DOHH2 (cell line): ENCODE data around the gene CCDC28A.

Experiments used
- H3F3A ChIP-seq: fragments of 200-600 bp; sonication (generic), shearing (Covaris generic); 2 replicates; pipeline ENCODE4 v1.6.0; 2016; ENCODE audit warnings: antibody characterized with exemption, mild to moderate bottlenecking; ENCODE audit not compliant: control insufficient read depth, insufficient read depth
- H3K27ac ChIP-seq: fragments of 200-600 bp; sonication (generic); 2 replicates; pipeline ENCODE4 v1.5.1; 2014; ENCODE audit warnings: low read depth, mild to moderate bottlenecking, low read length, moderate library complexity
- H3K27me3 ChIP-seq: fragments of 200-600 bp; sonication (generic); 2 replicates; pipeline ENCODE4 v1.6.1; 2014; ENCODE audit warnings: mild to moderate bottlenecking, low read length, mixed read lengths; ENCODE audit not compliant: control insufficient read depth
- H3K36me3 ChIP-seq: fragments of 200-600 bp; sonication (generic); 2 replicates; pipeline ENCODE4 v1.6.1; 2014; ENCODE audit warnings: mild to moderate bottlenecking, low read length, moderate library complexity, mixed read lengths; ENCODE audit not compliant: control insufficient read depth
- H3K4me1 ChIP-seq: fragments of 200-600 bp; sonication (generic); 2 replicates; pipeline ENCODE4 v1.6.1; 2014; ENCODE audit warnings: mild to moderate bottlenecking, low read length, mixed read lengths; ENCODE audit not compliant: control insufficient read depth
- H3K4me2 ChIP-seq: fragments of 200-600 bp; sonication (generic); 2 replicates; pipeline ENCODE4 v1.6.0; 2014; ENCODE audit warnings: mild to moderate bottlenecking, low read length, moderate library complexity
- H3K4me3 ChIP-seq: fragments of 200-600 bp; sonication (generic); 2 replicates; pipeline ENCODE4 v1.5.1; 2014; ENCODE audit warnings: mild to moderate bottlenecking, low read length, mixed read lengths
- H3K79me2 ChIP-seq: fragments of 200-600 bp; sonication (generic); 2 replicates; pipeline ENCODE4 v1.6.1; 2014; ENCODE audit warnings: mild to moderate bottlenecking, low read length, mixed read lengths; ENCODE audit not compliant: control insufficient read depth
- H3K9me2 ChIP-seq: fragments of 200-600 bp; sonication (generic); replicated peaks from 2 replicates; pipeline ENCODE4 v1.6.1; 2014; ENCODE audit warnings: mild to moderate bottlenecking, low read length, mixed read lengths; ENCODE audit not compliant: control insufficient read depth
- H3K9me3 ChIP-seq: fragments of 200-600 bp; sonication (generic); 2 replicates; pipeline ENCODE4 v1.6.1; 2014; ENCODE audit warnings: antibody characterized with exemption, low read length, mixed read lengths; ENCODE audit not compliant: control insufficient read depth, insufficient read depth
- H4K20me1 ChIP-seq: fragments of 200-600 bp; sonication (generic); 2 replicates; pipeline ENCODE4 v1.6.0; 2014; ENCODE audit warnings: low read depth, mild to moderate bottlenecking, antibody characterized with exemption, low read length, moderate library complexity; ENCODE audit not compliant: control insufficient read depth, insufficient read depth
- EZH2phosphoT487 ChIP-seq: fragments of 200-600 bp; sonication (generic); IDR thresholded peaks from 2 replicates; pipeline ENCODE4 v1.6.1; 2017; ENCODE audit warnings: borderline replicate concordance, mild to moderate bottlenecking, antibody characterized with exemption, low read length, moderate library complexity, mixed read lengths
- TF ChIP-seq, protein P1 (sequence below): fragments of 200-600 bp; sonication (generic); IDR thresholded peaks from one replicate; pipeline ENCODE4 v1.5.1; 2014; ENCODE audit warnings: antibody characterized with exemption, mild to moderate bottlenecking, low read depth, low read length; ENCODE audit not compliant: poor library complexity, severe bottlenecking

The CCDC28A gene

DNA sequence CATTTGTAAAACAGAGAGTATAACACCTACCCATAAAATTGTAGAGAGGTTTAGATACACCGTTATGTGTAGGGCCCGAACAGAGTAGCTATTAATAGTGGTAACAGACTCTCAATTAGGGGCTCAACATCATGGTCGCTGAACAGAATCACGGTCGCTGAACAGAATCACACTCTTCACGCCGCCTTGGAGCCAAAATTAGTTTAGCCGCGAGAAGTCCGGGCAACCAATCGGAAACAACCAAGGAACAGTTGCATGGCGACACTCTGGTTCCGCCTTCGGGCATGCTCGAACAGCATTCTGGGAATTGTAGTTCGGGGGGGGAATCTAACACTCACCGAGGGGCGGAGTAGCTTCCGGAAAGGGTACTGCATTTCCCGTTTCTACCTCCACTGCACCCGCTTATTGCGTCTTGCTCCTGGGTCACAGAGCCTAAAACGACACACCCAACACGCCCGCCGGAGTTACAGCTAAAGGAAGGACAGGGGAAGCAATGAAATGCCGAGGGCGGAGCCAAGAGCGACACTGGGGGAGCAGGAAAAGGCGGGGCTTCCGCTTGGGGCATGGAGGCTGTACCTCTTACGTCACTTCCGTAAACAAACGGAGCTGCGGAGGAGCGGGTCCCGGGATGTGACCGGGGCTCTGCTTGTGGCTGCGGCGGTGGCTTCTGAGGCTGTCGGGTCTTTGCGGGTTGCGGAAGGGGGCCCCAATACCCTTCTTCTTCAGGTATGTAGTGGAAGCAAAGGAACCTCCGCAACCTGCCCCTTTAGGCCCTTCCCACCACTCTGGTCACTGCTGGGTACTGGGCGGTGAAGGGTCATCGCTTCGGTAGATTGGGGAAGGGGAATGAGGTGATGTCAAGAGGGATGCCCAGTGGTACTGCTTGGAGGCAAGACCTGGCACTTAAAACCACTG lies at the start of gene CCDC28A:
Gene CCDC28A (plus strand): TSS at position 593 of the 915 bp plus-strand sequence. CDS start 2,352 bp downstream, outside the sequence.
- no peaks in the 10 kb centered on the region for H4K20me1 ChIP-seq
- peak within 1 kb of the TSS; percentile 86 for H3K4me3 ChIP-seq
- peaks cover 18% of the 10 kb centered on the region for H3K4me1 ChIP-seq
- H3K9me3 ChIP-seq: no peaks in the 10 kb centered on the region
- no peaks in the 10 kb centered on the region for H3K27me3 ChIP-seq
- peak within 1 kb of the TSS; percentile 79 for H3K4me2 ChIP-seq
- H3K9me2 ChIP-seq: no peaks in the 10 kb centered on the region
- H3F3A ChIP-seq: peaks cover 2% of the 10 kb centered on the region; the same call in 1 of the 2 replicates
- H3K36me3 ChIP-seq: no peaks in the 10 kb centered on the region
- H3K79me2 ChIP-seq: peaks cover 18% of the 10 kb centered on the region
- H3K27ac ChIP-seq: peak within 1 kb of the TSS; percentile 83
- TF ChIP-seq, protein P1, sequence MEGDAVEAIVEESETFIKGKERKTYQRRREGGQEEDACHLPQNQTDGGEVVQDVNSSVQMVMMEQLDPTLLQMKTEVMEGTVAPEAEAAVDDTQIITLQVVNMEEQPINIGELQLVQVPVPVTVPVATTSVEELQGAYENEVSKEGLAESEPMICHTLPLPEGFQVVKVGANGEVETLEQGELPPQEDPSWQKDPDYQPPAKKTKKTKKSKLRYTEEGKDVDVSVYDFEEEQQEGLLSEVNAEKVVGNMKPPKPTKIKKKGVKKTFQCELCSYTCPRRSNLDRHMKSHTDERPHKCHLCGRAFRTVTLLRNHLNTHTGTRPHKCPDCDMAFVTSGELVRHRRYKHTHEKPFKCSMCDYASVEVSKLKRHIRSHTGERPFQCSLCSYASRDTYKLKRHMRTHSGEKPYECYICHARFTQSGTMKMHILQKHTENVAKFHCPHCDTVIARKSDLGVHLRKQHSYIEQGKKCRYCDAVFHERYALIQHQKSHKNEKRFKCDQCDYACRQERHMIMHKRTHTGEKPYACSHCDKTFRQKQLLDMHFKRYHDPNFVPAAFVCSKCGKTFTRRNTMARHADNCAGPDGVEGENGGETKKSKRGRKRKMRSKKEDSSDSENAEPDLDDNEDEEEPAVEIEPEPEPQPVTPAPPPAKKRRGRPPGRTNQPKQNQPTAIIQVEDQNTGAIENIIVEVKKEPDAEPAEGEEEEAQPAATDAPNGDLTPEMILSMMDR: no peak
- no peak for TF ChIP-seq EZH2phosphoT487

DNA sequence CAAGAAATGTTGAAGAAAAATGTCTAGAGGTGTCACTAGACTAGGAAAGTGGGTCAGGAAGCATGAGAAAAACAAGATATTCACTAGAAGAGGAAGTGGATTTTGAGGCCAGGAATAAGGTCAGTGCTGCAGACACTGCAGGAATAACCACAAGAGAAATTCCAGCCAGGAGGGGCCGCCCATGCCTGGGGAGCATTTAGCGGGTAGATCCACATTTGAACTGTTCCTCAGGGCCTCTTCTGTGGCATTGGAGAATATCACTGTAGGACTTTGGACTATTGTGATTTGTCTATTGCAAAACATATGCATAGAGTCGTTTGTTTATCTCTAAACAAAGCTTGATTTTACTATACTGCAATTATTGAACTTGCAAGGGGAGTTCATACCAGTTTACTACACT lies 49.6 kb upstream of the CCDC28A start:
- no peaks in the 10 kb centered on the region for H3K9me2 ChIP-seq
- H3K4me1 ChIP-seq: no peaks in the 10 kb centered on the region
- no peaks in the 10 kb centered on the region for H3K79me2 ChIP-seq
- no peaks in the 10 kb centered on the region for H4K20me1 ChIP-seq
- H3K27ac ChIP-seq: no peak overlapping the region
- H3K27me3 ChIP-seq: no peaks in the 10 kb centered on the region; the same call in 1 of the 2 replicates
- H3K9me3 ChIP-seq: no peaks in the 10 kb centered on the region
- H3K36me3 ChIP-seq: no peaks in the 10 kb centered on the region
- H3F3A ChIP-seq: no peaks in the 10 kb centered on the region
- no peak for TF ChIP-seq EZH2phosphoT487
- TF ChIP-seq, protein P1: no peak
- H3K4me2 ChIP-seq: no peak overlapping the region
- H3K4me3 ChIP-seq: no peak overlapping the region

DNA sequence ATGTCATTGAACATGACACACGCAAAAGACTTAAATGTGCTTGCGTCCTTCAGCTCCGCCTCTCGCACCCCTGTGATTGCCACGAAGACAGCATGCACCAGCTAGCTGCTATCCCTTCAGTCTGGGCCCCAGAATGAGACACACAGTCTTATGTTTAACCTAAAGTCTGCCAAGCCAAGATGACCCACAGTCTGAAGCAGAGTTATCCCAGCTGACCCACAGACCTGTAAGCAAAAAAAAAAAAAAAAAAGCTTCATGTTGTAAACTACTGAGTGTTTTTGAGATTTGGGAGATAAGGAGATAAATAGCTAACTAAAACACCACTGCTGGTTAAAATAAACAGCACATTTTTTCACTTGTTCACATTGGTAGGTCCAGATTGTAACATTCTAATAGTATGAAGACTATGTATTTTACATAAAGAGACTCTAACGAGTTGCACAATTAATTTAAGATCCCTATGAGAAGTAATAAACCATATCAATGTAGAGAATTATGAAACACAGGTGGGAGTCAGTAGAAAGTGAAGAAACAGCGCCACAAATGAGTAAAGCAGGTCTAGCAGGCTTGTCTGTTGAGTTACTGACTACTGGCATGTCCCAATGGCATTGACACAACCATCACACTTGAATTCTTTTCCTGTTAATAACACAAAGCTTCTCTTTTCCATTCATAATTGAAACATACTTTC lies 47.4 kb upstream of the CCDC28A start:
- no peaks in the 10 kb centered on the region; the same call in 1 of the 2 replicates for H3K27me3 ChIP-seq
- no peaks in the 10 kb centered on the region for H3K4me1 ChIP-seq
- no peak overlapping the region for H3K4me2 ChIP-seq
- no peak overlapping the region for H3K4me3 ChIP-seq
- no peaks in the 10 kb centered on the region for H4K20me1 ChIP-seq
- no peaks in the 10 kb centered on the region for H3K36me3 ChIP-seq
- no peaks in the 10 kb centered on the region for H3K9me3 ChIP-seq
- H3K79me2 ChIP-seq: no peaks in the 10 kb centered on the region
- H3F3A ChIP-seq: no peaks in the 10 kb centered on the region
- no peak overlapping the region for H3K27ac ChIP-seq
- no peaks in the 10 kb centered on the region for H3K9me2 ChIP-seq
- no peak for TF ChIP-seq EZH2phosphoT487
- TF ChIP-seq, protein P1: no peak
